Skeletal muscle tissue (tissue), 4 donors: ENCODE data around the gene PARD3B. TPM values are rescaled to one million over a fixed set of nuclear protein-coding genes. Genes with fewer than 3 reads are reported as not detected.

Experiments used
- H3K27ac ChIP-seq: one replicate; pipeline ENCODE4 v1.7.0; 2013; ENCODE audit warnings: mild to moderate bottlenecking, low read depth, low read length, inconsistent platforms
- H3K27me3 ChIP-seq, 3 donors: one replicate each; pipeline ENCODE4 v1.7.0; 2013; ENCODE audit warnings: low read length in 3 of 3; ENCODE audit not compliant: control insufficient read depth in 3 of 3, insufficient read depth in 3 of 3
- H3K36me3 ChIP-seq, 3 donors: one replicate each; pipeline ENCODE4 v1.7.0; 2013; ENCODE audit warnings: low read length in 3 of 3; ENCODE audit not compliant: control insufficient read depth in 3 of 3, insufficient read depth in 3 of 3
- H3K4me1 ChIP-seq, 3 donors: one replicate each; pipeline ENCODE4 v1.7.0; 2013; ENCODE audit warnings: low read length in 3 of 3, mild to moderate bottlenecking in 3 of 3; ENCODE audit not compliant: control insufficient read depth in 3 of 3, insufficient read depth in 3 of 3
- H3K4me3 ChIP-seq, 3 donors: one replicate each; pipeline ENCODE4 v1.7.0; 2013; ENCODE audit warnings: low read length in 3 of 3
- H3K9ac ChIP-seq, 3 donors: one replicate each; pipeline ENCODE4 v1.7.0; 2013; ENCODE audit warnings: low read length in 3 of 3, mild to moderate bottlenecking in 3 of 3, moderate library complexity in 2 of 3, low read depth in 1 of 3
- H3K9me3 ChIP-seq, 3 donors: one replicate each; pipeline ENCODE4 v1.7.0; 2013; ENCODE audit warnings: low read length in 3 of 3; ENCODE audit not compliant: control insufficient read depth in 3 of 3
- total RNA-seq: library from RNA; depleted of rRNA; stranded (reverse); fragments of >200 nt; gene quantifications from one replicate; pipeline ENCODE4 v1.2.3, GENCODE V29; 2014
- donor health status: Osteomylitis.

PARD3B gene
- total RNA-seq, 1 donor from 2014 or later = 19.8 TPM

GRCh38 chr2:205283736-205284270 is 738.5 kb downstream of the PARD3B start:
- Histone ChIP-seq H3K4me1 (no peaks in the 10 kb centered on the region), H3K4me3 (no peak overlapping the region), H3K27me3 (no peaks in the 10 kb centered on the region), H3K9me3 (no peaks in the 10 kb centered on the region), H3K27ac (no peak overlapping the region), H3K9ac (no peak overlapping the region), H3K36me3 (no peaks in the 10 kb centered on the region)

- Histone ChIP-seq H3K27ac (no peak overlapping the region), H3K4me1 (no peaks in the 10 kb centered on the region), H3K36me3 (no peaks in the 10 kb centered on the region), H3K9ac (no peak overlapping the region), H3K4me3 (no peak overlapping the region), H3K27me3 (no peaks in the 10 kb centered on the region), H3K9me3 (no peaks in the 10 kb centered on the region)
Observed at GRCh38 chr2:205284334-205284733, 739.1 kb downstream of the PARD3B start.

GRCh38 chr2:205287316-205287715 is 742.0 kb downstream of the PARD3B start:
- no peaks in the 10 kb centered on the region for H3K36me3 ChIP-seq
- no peak overlapping the region for H3K4me3 ChIP-seq
- H3K9me3 ChIP-seq = no peaks in the 10 kb centered on the region
- H3K27me3 ChIP-seq = no peaks in the 10 kb centered on the region
- no peak overlapping the region for H3K9ac ChIP-seq
- no peaks in the 10 kb centered on the region for H3K4me1 ChIP-seq
- no peak overlapping the region for H3K27ac ChIP-seq

- no peak overlapping the region for H3K9ac ChIP-seq
- H3K9me3 ChIP-seq = no peaks in the 10 kb centered on the region
- no peaks in the 10 kb centered on the region for H3K36me3 ChIP-seq
- H3K4me1 ChIP-seq = no peaks in the 10 kb centered on the region
- H3K27me3 ChIP-seq = no peaks in the 10 kb centered on the region
- no peak overlapping the region for H3K4me3 ChIP-seq
- H3K27ac ChIP-seq = no peak overlapping the region
Observed at GRCh38 chr2:205288686-205289085, 743.4 kb downstream of the PARD3B start.

GRCh38 chr2:205290299-205290698 is 745.0 kb downstream of the PARD3B start:
- no peak overlapping the region for H3K4me3 ChIP-seq

GRCh38 chr2:205292665-205293295 is 747.5 kb downstream of the PARD3B start:
- Histone ChIP-seq H3K27ac (no peak overlapping the region), H3K9me3 (no peaks in the 10 kb centered on the region), H3K27me3 (no peaks in the 10 kb centered on the region), H3K4me3 (no peak overlapping the region), H3K36me3 (no peaks in the 10 kb centered on the region), H3K9ac (no peak overlapping the region), H3K4me1 (no peaks in the 10 kb centered on the region)

More at GRCh38 chr2:205290299-205290698, 745.0 kb downstream of the PARD3B start:
- Histone ChIP-seq H3K27ac (no peak overlapping the region), H3K36me3 (no peaks in the 10 kb centered on the region), H3K4me1 (no peaks in the 10 kb centered on the region), H3K9ac (no peak overlapping the region), H3K27me3 (no peaks in the 10 kb centered on the region), H3K9me3 (no peaks in the 10 kb centered on the region)

GRCh38 chr2:205293559-205293958 is 748.3 kb downstream of the PARD3B start:
- H3K36me3 ChIP-seq = no peaks in the 10 kb centered on the region
- no peak overlapping the region for H3K27ac ChIP-seq
- H3K27me3 ChIP-seq = no peaks in the 10 kb centered on the region
- no peaks in the 10 kb centered on the region for H3K4me1 ChIP-seq
- H3K9me3 ChIP-seq = no peaks in the 10 kb centered on the region
- no peak overlapping the region for H3K4me3 ChIP-seq
- no peak overlapping the region for H3K9ac ChIP-seq

GRCh38 chr2:205296959-205297358 is 751.7 kb downstream of the PARD3B start:
- Histone ChIP-seq H3K4me1 (no peaks in the 10 kb centered on the region), H3K27ac (no peak overlapping the region), H3K4me3 (no peak overlapping the region), H3K9me3 (no peaks in the 10 kb centered on the region), H3K9ac (no peak overlapping the region), H3K27me3 (no peaks in the 10 kb centered on the region), H3K36me3 (no peaks in the 10 kb centered on the region)

- H3K36me3 ChIP-seq = no peaks in the 10 kb centered on the region
- H3K27ac ChIP-seq = no peak overlapping the region
- no peaks in the 10 kb centered on the region for H3K4me1 ChIP-seq
- no peaks in the 10 kb centered on the region for H3K9me3 ChIP-seq
- no peak overlapping the region for H3K9ac ChIP-seq
- no peaks in the 10 kb centered on the region for H3K27me3 ChIP-seq
- H3K4me3 ChIP-seq = no peak overlapping the region
Observed at GRCh38 chr2:205297368-205297767, 752.1 kb downstream of the PARD3B start.

GRCh38 chr2:205297846-205298245 is 752.6 kb downstream of the PARD3B start:
- Histone ChIP-seq H3K4me1 (no peaks in the 10 kb centered on the region), H3K36me3 (peaks cover 0 to 3% (median 0%) of the 10 kb centered on the region in 3 donors), H3K27me3 (no peaks in the 10 kb centered on the region), H3K9me3 (no peaks in the 10 kb centered on the region), H3K27ac (no peak overlapping the region), H3K4me3 (no peak overlapping the region), H3K9ac (no peak overlapping the region)
